Neuronal stem cell (in vitro differentiated cells): ENCODE data around the gene HOXC9.

Experiments used
- DNase-seq: peaks from one replicate; pipeline ENCODE4 v3.0.0-alpha.2; 2013; ENCODE audit warnings: low spot score
- H2AFZ ChIP-seq: one replicate; pipeline ENCODE4 v1.6.1; 2013; ENCODE audit warnings: mild to moderate bottlenecking, low read length, inconsistent platforms
- H2AK5ac ChIP-seq: 2 replicates; pipeline ENCODE4 v1.6.1; 2013; ENCODE audit warnings: low read depth, mild to moderate bottlenecking, inconsistent platforms, low read length, moderate library complexity, mixed read lengths
- H2BK120ac ChIP-seq: 2 replicates; pipeline ENCODE4 v1.6.1; 2013; ENCODE audit warnings: low read depth, mild to moderate bottlenecking, inconsistent platforms, low read length, moderate library complexity, mixed read lengths
- H2BK12ac ChIP-seq: one replicate; pipeline ENCODE4 v1.6.1; 2013; ENCODE audit warnings: low read length, inconsistent platforms
- H2BK15ac ChIP-seq: 2 replicates; pipeline ENCODE4 v1.6.1; 2013; ENCODE audit warnings: mild to moderate bottlenecking, low read length, inconsistent platforms, mixed read lengths
- H2BK5ac ChIP-seq: one replicate; pipeline ENCODE4 v1.6.1; 2013; ENCODE audit warnings: inconsistent platforms, mild to moderate bottlenecking, low read length, moderate library complexity
- H3K14ac ChIP-seq: one replicate; pipeline ENCODE4 v1.6.1; 2013; ENCODE audit warnings: low read length, inconsistent platforms
- H3K18ac ChIP-seq: 2 replicates; pipeline ENCODE4 v1.6.1; 2013; ENCODE audit warnings: low read length, inconsistent platforms
- H3K23ac ChIP-seq: 2 replicates; pipeline ENCODE4 v1.6.1; 2013; ENCODE audit warnings: low read depth, mild to moderate bottlenecking, mixed read lengths, low read length, inconsistent platforms; ENCODE audit not compliant: poor library complexity
- H3K27ac ChIP-seq: replicated peaks from 3 replicates; pipeline ENCODE4 v1.5.1; 2013; ENCODE audit warnings: low read length, inconsistent platforms
- H3K27me3 ChIP-seq, 3 experiments: 2 replicates each; pipeline ENCODE4 v1.6.1; 2013; ENCODE audit warnings: low read length in 3 of 3, mild to moderate bottlenecking in 2 of 3, inconsistent platforms in 1 of 3, low read depth in 1 of 3, mixed read lengths in 1 of 3, moderate library complexity in 1 of 3; ENCODE audit not compliant: control insufficient read depth in 3 of 3, insufficient read depth in 3 of 3
- H3K36me3 ChIP-seq, 2 donors: replicated peaks in 1 of 2; 2 replicates each; pipeline ENCODE4 v1.6.1; 2013; ENCODE audit warnings: low read length in 2 of 2; ENCODE audit not compliant: control insufficient read depth in 2 of 2, insufficient read depth in 2 of 2
- H3K4ac ChIP-seq: 2 replicates; pipeline ENCODE4 v1.6.1; 2013; ENCODE audit warnings: inconsistent platforms, mild to moderate bottlenecking, low read length, moderate library complexity
- H3K4me1 ChIP-seq, 2 donors: 1 replicate in 1 of 2; 2 replicates in 1 of 2; pipeline ENCODE4 v1.6.1; 2013; ENCODE audit warnings: low read length in 2 of 2, low read depth in 1 of 2; ENCODE audit not compliant: control insufficient read depth in 2 of 2, insufficient read depth in 1 of 2
- H3K4me2 ChIP-seq: one replicate; pipeline ENCODE4 v1.6.1; 2013; ENCODE audit warnings: mild to moderate bottlenecking, low read length, inconsistent platforms; ENCODE audit not compliant: insufficient read depth, poor library complexity, severe bottlenecking
- H3K4me3 ChIP-seq, 2 donors: 2 replicates each; pipeline ENCODE4 v1.5.1; 2013; ENCODE audit warnings: low read length in 2 of 2, mild to moderate bottlenecking in 2 of 2, inconsistent platforms in 1 of 2, moderate library complexity in 1 of 2
- H3K79me1 ChIP-seq: one replicate; pipeline ENCODE4 v1.6.1; 2013; ENCODE audit warnings: low read depth, mild to moderate bottlenecking, inconsistent platforms, low read length, moderate library complexity
- H3K9ac ChIP-seq: one replicate; pipeline ENCODE4 v1.6.1; 2013; ENCODE audit warnings: mild to moderate bottlenecking, low read depth, low read length, inconsistent platforms; ENCODE audit not compliant: poor library complexity
- H3K9me3 ChIP-seq, 2 donors: replicated peaks in 1 of 2; 2 replicates each; pipeline versions ENCODE3 to v1.6.1; 2013; ENCODE audit warnings: low read length in 2 of 2, mild to moderate bottlenecking in 2 of 2, inconsistent platforms in 1 of 2, low read depth in 1 of 2, mixed read lengths in 1 of 2, moderate library complexity in 1 of 2; ENCODE audit not compliant: control insufficient read depth in 2 of 2, insufficient read depth in 1 of 2
- H4K8ac ChIP-seq: one replicate; pipeline ENCODE4 v1.6.1; 2013; ENCODE audit warnings: low read depth, mild to moderate bottlenecking, inconsistent platforms, low read length, moderate library complexity
- H4K91ac ChIP-seq: one replicate; pipeline ENCODE4 v1.6.1; 2013; ENCODE audit warnings: low read length, low read depth, mild to moderate bottlenecking, inconsistent platforms; ENCODE audit not compliant: poor library complexity
- WGBS, 2 donors: extraction: QIAGEN DNeasy Blood & Tissue Kit; methylation state at CpG; one replicate each; pipeline ENCODE4 v1.1.7; 2013; ENCODE audit warnings: missing lambda C conversion rate in 2 of 2, mixed read lengths in 1 of 2; ENCODE audit not compliant: insufficient read length in 2 of 2, insufficient replicate concordance in 1 of 2; ENCODE audit errors: extremely low coverage in 2 of 2; 5-methylcytosine and 5-hydroxymethylcytosine counted together

Gene HOXC9

GRCh38 chr12:54020591-54021405, 20.8 kb downstream of the HOXC9 start:
- no peak overlapping the region for H4K8ac ChIP-seq
- no peak overlapping the region for H3K14ac ChIP-seq
- no peak overlapping the region for H2AK5ac ChIP-seq
- no peaks in the 10 kb centered on the region for H3K36me3 ChIP-seq
- H3K27me3 ChIP-seq: peaks cover 68 to 98% (median 98%) of the 10 kb centered on the region in 3 experiments
- WGBS, 2 donors: no CpG with 5 or more reads among the region's 23 CpGs
- no peak overlapping the region for H3K23ac ChIP-seq
- H2BK120ac ChIP-seq: no peak overlapping the region
- no peak overlapping the region for H4K91ac ChIP-seq
- no peak overlapping the region for H2AFZ ChIP-seq
- H3K4me3 ChIP-seq: no peak overlapping the region
- no peak overlapping the region for H2BK15ac ChIP-seq
- H3K9me3 ChIP-seq: peaks cover 0 to 7% of the 10 kb centered on the region in 2 donors
- H3K18ac ChIP-seq: no peak overlapping the region
- H3K4me1 ChIP-seq: peaks cover 0 to 6% of the 10 kb centered on the region in 2 donors
- DNase-seq: no peak
- H3K9ac ChIP-seq: no peak overlapping the region
- no peak overlapping the region for H3K27ac ChIP-seq
- H2BK5ac ChIP-seq: no peak overlapping the region
- H3K4ac ChIP-seq: no peak overlapping the region
- no peaks in the 10 kb centered on the region for H3K79me1 ChIP-seq
- no peak overlapping the region for H2BK12ac ChIP-seq
- no peak overlapping the region for H3K4me2 ChIP-seq

DNA sequence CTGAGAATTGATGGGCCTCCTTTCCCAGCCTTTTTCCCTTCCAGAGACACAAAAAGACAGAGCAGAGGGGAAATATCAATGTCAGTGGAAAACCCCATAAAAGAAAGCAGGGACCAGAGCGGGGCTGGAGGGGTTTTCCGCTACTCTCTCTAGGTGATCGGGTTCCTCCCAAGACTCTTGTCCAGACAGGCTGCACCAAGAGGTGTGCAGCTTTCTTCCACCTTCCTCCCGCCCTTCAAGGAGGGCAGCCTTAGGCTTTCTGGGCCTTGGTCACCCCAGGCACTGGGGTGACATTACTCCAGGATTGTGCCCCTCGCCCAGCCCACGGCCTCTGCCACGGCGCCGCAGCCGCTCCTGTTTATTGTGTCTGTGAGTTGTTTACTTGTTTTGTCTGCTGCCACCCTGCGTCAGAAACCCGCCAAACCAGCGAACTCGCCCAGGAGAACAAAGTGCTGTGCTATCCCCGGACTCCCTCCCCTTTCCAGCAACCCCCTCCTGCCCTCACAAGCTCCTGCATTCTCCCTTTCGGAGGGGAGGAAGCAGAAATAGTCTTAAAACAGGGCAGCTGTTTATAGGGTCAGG, 21.6 kb downstream of the HOXC9 start:
- Histone ChIP-seq H3K4ac (no peak overlapping the region), H3K14ac (no peak overlapping the region), H3K9ac (no peak overlapping the region), H2BK5ac (no peak overlapping the region), H3K27me3 (peaks cover 72 to 98% (median 98%) of the 10 kb centered on the region in 3 experiments), H2BK120ac (no peak overlapping the region), H3K79me1 (no peaks in the 10 kb centered on the region), H2BK15ac (no peak overlapping the region), H4K8ac (no peak overlapping the region), H3K4me2 (no peak overlapping the region), H3K23ac (no peak overlapping the region), H3K9me3 (peaks cover 0 to 7% of the 10 kb centered on the region in 2 donors), H3K36me3 (no peaks in the 10 kb centered on the region), H4K91ac (no peak overlapping the region), H2AK5ac (no peak overlapping the region), H3K4me1 (peaks cover 0 to 6% of the 10 kb centered on the region in 2 donors), H3K4me3 (no peak overlapping the region), H2BK12ac (no peak overlapping the region), H3K18ac (no peak overlapping the region), H3K27ac (no peak overlapping the region), H2AFZ (no peak overlapping the region)
- no CpG with 5 or more reads among the region's 16 CpGs for WGBS, 2 donors
- DNase-seq: no peak

GRCh38 chr12:54022960-54023884, 23.3 kb downstream of the HOXC9 start:
- no peak overlapping the region for H2BK120ac ChIP-seq
- no peak overlapping the region for H2BK12ac ChIP-seq
- no peaks in the 10 kb centered on the region for H3K79me1 ChIP-seq
- H3K23ac ChIP-seq: no peak overlapping the region
- H2BK5ac ChIP-seq: no peak overlapping the region
- H3K9me3 ChIP-seq: peaks cover 0 to 5% of the 10 kb centered on the region in 2 donors
- no peak overlapping the region for H3K14ac ChIP-seq
- H3K4me3 ChIP-seq: no peak overlapping the region
- H3K4ac ChIP-seq: no peak overlapping the region
- no peak overlapping the region for H2BK15ac ChIP-seq
- no peak for DNase-seq
- H3K36me3 ChIP-seq: no peaks in the 10 kb centered on the region
- H3K4me1 ChIP-seq: peaks cover 0 to 6% of the 10 kb centered on the region in 2 donors
- H2AFZ ChIP-seq: no peak overlapping the region
- no peak overlapping the region for H3K4me2 ChIP-seq
- H4K91ac ChIP-seq: no peak overlapping the region
- WGBS, 2 donors: no CpG with 5 or more reads among the region's 8 CpGs
- H4K8ac ChIP-seq: no peak overlapping the region
- no peak overlapping the region for H3K27ac ChIP-seq
- no peak overlapping the region for H3K18ac ChIP-seq
- H3K9ac ChIP-seq: no peak overlapping the region
- H3K27me3 ChIP-seq: peaks cover 69 to 99% (median 97%) of the 10 kb centered on the region in 3 experiments
- H2AK5ac ChIP-seq: no peak overlapping the region
